IPS-18c (cell line): Measurements from ENCODE around the gene TCN2.
"Not testable (repeated sequence)": the region's sequence is repeated elsewhere in the genome, so short reads cannot be mapped to it uniquely, and the experiment has no call there.

Source experiments
- H3K4me3 ChIP-seq: 2 replicates; pipeline ENCODE4 v1.7.0; 2013; ENCODE audit warnings: low read depth, mild to moderate bottlenecking, low read length, moderate library complexity; ENCODE audit not compliant: insufficient read depth
- H3K9me3 ChIP-seq: one replicate; pipeline ENCODE4 v1.6.1; 2013; ENCODE audit warnings: mild to moderate bottlenecking, low read length, moderate library complexity; ENCODE audit not compliant: control insufficient read depth, insufficient read depth

The TCN2 gene

DNA sequence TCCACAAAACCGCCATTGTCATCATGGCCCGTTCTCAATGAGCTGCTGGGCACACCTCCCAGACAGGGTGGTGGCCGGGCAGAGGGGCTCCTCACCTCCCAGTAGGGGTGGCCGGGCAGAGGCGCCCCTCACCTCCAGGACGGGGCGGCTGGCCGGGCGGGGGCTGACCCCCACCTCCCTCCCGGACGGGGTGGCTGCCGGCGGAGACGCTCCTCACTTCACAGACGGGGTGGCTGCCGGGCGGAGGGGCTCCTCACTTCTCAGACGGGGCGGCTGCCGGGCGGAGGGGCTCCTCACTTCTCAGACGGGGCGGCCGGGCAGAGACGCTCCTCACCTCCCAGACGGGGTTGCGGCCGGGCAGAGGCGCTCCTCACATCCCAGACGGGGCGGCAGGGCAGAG lies 24.5 kb downstream of the TCN2 start:
- not testable (repeated sequence) for H3K4me3 ChIP-seq, H3K9me3 ChIP-seq

DNA sequence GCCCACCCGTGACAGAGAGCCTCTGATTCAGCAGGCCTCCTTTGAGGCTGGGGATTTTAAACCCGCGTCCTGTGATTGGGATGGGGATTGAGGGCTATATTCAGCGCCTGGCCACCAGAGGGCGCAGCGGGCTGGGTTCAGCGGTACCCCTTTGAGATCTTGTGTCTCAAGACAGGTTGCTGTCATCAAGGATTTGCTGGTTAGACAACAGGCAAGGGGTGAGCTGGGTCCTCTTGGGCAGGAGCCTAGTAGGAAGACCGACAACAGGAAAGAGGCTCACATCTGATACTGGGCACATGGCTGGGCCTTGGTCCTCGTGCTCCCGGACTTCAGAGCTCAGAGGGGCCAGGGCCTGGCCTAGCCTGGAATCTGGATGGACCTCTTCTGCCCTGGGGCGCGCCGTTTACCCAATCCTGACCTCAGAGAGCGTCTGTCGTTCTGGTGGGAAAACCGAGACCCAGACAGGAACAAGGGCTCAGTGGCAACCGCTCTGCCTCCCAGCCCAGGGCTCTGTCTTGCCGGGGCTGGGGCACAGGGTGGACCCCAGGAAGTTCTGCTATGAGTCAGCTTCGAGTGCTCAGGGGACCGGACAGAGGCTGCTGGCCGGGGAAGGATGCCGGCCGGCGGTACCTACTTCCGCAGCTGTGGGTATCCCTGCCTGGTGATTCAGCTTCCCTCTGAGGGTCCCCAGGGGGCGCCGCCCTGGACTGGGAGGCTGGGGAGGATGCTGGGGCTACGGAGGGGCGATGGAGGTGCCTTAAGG lies 27.7 kb downstream of the TCN2 start:
- Histone ChIP-seq H3K4me3 (peak overlapping the region; percentile 70), H3K9me3 (peaks cover 5% of the 10 kb centered on the region)

- Histone ChIP-seq H3K4me3 (peak within 1 kb of the TSS; percentile 70), H3K9me3 (peaks cover 5% of the 10 kb centered on the region)
These were observed 28.6 kb downstream of the TCN2 start, which contains the start of gene SLC35E4 for GRCh38 chr22:30635273-30636225. SLC35E4 (plus strand) TSS chr22:30635781; CDS start chr22:30636451, 670 bp downstream.

DNA sequence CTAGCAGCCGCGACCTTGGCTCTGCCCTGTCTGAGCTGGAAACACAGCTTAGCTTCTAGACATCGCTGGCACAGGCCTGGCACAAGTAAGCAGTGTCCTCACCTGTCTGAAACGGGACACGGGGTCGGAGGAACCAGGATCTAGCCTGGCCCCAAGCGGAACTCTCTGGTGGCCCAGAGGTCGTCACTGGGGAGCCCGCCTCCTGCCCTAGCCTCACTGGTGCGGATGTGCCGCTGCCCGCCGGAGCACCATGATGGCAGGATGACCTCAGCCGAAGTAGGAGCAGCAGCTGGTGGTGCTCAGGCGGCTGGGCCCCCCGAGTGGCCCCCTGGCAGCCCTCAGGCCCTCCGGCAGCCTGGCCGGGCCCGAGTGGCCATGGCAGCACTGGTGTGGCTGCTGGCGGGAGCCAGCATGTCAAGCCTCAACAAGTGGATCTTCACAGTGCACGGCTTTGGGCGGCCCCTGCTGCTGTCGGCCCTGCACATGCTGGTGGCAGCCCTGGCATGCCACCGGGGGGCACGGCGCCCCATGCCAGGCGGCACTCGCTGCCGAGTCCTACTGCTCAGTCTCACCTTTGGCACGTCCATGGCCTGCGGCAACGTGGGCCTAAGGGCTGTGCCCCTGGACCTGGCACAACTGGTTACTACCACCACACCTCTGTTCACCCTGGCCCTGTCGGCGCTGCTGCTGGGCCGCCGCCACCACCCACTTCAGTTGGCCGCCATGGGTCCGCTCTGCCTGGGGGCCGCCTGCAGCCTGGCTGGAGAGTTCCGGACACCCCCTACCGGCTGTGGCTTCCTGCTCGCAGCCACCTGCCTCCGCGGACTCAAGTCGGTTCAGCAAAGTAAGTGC lies 29.5 kb downstream of the TCN2 start:
- Histone ChIP-seq H3K4me3 (peak overlapping the region; percentile 70), H3K9me3 (peaks cover 5% of the 10 kb centered on the region)

GRCh38 chr22:30637701-30638114 lies 30.7 kb downstream of the TCN2 start:
- H3K9me3 ChIP-seq, result peaks cover 5% of the 10 kb centered on the region
- 0 out of 2 replicates have a peak overlapping the region, but pooled peaks have one; percentile 20 for H3K4me3 ChIP-seq

DNA sequence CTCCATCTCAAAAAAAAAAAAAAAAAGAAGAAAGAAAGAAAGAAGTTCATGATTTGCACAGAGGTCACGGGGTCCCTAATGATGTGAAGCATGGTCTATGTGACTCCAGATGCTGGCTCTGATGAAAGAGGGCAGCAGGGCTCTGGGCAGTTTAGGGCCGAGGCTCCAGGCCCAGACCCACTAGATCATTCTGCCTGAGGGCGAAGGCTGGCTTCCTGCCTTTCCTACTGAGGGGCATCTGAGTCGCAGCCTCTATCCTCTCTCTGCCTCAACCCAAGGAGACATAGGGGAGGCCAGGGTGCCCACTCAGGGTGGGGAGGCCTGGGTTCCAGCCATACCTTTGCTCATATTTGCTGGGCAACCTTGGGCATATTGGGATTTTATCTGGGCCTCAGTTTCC lies 33.4 kb downstream of the TCN2 start:
- Histone ChIP-seq H3K9me3 (peaks cover 5% of the 10 kb centered on the region), H3K4me3 (no peak overlapping the region)

DNA sequence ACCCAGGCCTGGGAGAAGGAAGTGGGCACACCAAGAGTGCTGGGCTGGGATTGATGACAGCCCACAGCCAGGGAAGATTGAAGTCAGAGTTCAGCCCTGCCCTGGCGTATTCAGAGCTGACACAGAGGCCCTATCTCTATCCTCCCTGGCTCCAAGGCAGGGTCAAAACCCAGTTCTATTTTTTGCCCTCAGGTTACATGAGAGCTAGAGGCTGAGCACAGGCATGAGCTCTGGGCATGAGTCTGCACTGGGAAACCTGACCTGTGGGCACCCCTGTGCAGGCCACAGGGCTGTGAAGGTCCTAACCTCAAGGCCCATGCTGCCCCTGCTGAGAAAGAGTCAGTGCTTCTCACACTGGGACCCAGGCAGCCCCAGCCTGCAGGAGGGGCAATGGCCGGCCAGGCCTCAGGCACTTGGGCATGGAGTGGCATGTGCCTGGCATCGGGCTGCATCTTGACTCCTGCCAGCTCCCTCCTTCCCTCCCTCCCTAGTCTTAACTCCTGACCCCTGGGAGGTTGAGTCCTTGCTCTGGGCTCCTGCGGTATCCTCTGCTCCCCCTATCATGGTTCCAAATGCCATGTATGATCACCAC lies 34.0 kb downstream of the TCN2 start:
- Histone ChIP-seq H3K9me3 (peaks cover 5% of the 10 kb centered on the region), H3K4me3 (no peak overlapping the region)

DNA sequence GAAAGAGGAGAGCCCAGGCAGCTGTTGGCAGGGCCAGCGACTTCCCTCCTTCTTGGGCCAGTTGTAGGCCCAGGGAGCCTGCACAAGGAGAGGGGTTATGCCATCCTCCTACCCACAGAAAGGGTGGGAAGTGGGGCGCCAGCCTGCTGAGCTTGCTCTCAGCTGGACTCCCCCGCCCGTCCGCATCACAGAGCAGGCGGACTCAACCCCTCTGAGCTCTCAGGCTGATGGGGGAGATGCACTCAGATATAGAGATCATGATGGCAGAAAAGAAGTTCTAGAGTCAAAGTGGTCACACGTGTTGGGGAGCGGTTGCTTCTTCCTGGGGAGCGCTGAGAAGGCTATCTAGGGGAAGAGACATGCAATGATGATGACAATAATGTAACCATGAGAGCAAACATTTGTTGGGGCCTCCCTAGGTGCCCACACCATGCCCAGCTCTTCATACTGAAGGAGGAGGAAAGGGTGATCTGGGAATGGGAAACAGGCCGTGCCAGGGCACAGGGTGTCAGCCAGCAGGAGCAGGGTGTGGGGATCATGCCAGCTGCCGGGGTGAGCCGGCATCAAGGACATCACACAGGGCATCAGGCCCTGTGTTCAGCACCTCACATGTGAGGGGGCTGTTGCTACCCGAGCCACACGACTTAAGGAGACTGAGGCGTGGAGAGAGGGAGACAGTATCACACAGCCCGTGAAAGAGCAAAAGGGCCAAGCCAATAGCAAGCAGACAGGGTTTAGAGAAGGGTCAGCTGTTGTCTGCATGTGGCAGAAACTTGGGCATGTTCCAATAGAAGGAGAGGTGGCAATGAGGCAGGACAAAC lies 36.3 kb downstream of the TCN2 start:
- peaks cover 3% of the 10 kb centered on the region for H3K9me3 ChIP-seq

DNA sequence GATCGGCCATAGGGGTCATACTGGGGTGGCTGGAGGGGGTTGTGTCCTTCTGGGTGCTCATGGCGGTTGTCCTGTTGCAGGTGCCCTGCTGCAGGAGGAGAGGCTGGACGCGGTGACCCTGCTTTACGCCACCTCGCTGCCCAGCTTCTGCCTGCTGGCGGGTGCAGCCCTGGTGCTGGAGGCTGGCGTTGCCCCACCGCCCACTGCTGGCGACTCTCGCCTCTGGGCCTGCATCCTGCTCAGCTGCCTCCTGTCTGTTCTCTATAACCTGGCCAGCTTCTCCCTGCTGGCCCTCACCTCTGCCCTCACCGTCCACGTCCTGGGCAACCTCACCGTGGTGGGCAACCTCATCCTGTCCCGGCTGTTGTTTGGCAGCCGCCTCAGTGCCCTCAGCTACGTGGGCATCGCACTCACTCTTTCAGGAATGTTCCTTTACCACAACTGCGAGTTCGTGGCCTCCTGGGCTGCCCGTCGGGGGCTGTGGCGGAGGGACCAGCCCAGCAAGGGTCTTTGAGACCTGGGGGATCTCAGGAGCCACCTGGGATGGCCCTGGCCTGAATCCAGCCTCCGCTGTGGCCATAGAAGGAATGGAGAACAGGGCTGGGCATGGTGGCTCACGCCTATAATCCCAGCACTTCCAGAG lies 39.7 kb downstream of the TCN2 start:
- Histone ChIP-seq H3K9me3 (peaks cover 4% of the 10 kb centered on the region), H3K4me3 (no peak overlapping the region)

More for the DNA sequence above, 36.3 kb downstream of the TCN2 start:
- no peak overlapping the region for H3K4me3 ChIP-seq

GRCh38 chr22:30647536-30647935 lies 40.6 kb downstream of the TCN2 start:
- Histone ChIP-seq H3K4me3 (no peak overlapping the region), H3K9me3 (peaks cover 4% of the 10 kb centered on the region)

GRCh38 chr22:30648825-30649224 lies 41.9 kb downstream of the TCN2 start:
- peaks cover 4% of the 10 kb centered on the region for H3K9me3 ChIP-seq
- no peak overlapping the region for H3K4me3 ChIP-seq

DNA sequence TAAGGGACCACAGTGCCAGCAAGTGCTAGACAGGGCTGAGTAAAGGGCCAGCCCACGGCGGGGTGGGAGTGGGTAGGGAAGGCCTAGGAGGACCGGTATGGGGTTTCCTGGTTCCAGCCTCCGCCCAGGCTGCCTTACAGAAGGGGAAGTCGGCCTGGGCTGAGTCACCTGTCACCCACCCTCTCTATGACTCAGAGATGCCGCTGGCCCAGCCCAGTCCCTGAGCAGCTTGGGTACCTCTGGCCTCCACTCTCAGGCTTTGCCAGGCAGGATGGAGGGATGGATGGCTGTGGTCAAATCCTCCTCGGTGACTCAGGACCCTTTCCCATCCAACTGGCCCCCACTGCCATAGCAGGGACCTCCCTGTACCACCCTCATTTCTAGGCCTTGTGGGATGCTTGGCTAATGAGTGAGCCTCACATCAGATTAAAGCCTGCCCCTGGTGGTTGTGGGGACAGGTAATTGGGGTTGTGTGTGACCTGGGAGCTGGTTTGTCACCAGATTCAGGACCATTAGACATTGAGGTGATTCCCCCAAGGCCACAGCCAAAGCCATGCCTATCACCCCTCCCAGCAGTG lies 42.5 kb downstream of the TCN2 start:
- Histone ChIP-seq H3K4me3 (no peak overlapping the region), H3K9me3 (peaks cover 4% of the 10 kb centered on the region)

GRCh38 chr22:30650508-30651116 lies 43.6 kb downstream of the TCN2 start:
- no peak overlapping the region for H3K4me3 ChIP-seq
- peaks cover 4% of the 10 kb centered on the region for H3K9me3 ChIP-seq

DNA sequence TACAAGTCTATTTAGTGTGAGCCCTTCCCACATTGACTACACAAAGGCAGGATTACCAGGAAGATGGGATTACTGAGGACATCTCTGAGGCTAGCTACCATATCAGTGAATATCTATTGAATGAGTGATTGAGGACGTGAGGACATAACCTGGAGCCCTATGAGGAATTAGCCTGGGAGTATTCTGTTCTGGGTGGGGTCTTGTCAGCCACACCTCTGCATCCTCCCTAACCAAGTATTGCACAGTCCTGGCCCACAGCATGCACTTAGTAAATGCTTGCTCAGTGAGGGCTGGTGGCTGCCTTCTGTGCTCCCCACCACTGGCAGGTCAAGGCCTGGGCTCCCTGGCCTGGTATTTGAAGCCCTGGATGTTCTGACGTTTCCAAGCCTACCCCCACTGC lies 45.9 kb downstream of the TCN2 start:
- peaks cover 4% of the 10 kb centered on the region for H3K9me3 ChIP-seq

DNA sequence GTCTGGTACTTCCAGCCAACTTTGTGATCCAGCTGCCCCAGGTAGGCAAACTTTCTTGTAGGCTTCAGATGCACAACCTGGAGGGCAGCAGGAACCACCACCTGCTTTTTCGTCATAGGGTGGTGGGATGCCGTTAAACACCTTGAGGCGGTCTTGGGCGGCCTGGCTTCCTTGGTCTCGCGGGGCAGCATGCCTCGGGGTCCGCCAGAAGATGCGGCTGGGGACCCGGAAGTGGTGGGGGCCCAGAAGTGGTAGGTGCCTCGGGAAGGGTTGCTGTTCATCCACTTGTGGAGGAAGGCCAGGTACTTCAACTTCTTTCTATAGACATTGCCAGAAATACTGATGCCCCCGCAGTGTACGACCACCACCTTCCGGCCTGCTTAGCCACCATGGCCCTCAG lies 47.4 kb downstream of the TCN2 start:
- no peak overlapping the region for H3K4me3 ChIP-seq
- H3K9me3 ChIP-seq, result peaks cover 4% of the 10 kb centered on the region

More for the DNA sequence above, 45.9 kb downstream of the TCN2 start:
- H3K4me3 ChIP-seq, result no peak overlapping the region
